GM19372 (cell line): Measurements from ENCODE around the gene RASGEF1C.

Experiments
- ATAC-seq: cut with Tn5 transposase; IDR thresholded peaks from one replicate; pipeline ENCODE4 v1.9.1; 2021; ENCODE audit warnings: mild to moderate bottlenecking, low read depth, moderate library complexity; ENCODE audit not compliant: unreplicated experiment

The RASGEF1C gene

GRCh38 chr5:180138214-180138975, 70.6 kb downstream of the RASGEF1C start:
- no peak for ATAC-seq

DNA sequence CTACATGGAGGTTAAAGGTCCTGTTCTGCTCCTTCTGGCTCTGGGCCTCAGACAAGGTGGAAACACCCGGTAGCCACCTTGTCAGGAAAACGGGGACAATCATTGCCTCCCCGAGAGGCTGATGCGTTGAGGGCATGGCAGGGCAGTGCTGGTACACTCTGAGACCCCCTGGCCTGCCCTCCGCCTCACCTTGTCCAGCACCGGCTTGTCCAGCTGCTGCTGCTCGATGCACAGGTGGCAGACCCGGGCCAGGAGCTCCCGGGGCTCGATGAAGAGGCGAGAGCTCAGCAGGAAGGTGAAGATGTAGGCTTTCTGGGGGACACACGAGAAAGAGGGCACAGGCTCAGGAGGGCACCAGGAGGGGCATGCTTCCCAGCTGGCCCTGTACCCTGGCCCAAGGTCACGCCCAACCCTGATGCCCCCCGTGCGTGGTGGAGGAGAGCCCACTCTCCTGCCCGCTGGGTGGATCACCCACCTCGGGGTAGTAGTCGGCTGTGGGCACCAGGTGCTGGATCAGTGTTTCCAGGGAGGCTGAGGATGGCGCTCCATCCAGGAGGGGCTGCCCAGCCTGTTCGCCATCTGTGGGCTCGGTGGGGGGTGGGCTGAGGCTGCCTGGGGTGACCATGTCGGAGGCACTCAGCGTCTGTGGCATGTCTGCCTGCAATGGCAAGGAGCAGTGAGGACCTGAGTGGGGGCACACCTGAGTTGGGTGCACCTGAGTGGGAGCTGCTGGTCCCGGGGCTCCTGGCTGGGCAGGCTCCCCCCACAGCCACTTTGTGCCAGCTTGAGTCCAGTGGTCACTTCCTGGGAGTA, 71.4 kb downstream of the RASGEF1C start:
- ATAC-seq: no peak

GRCh38 chr5:180136630-180137381, 72.2 kb downstream of the RASGEF1C start:
- no peak for ATAC-seq

- ATAC-seq: no peak
Measured at GRCh38 chr5:180135967-180136629, 72.9 kb downstream of the RASGEF1C start.

GRCh38 chr5:180135128-180135955, 73.7 kb downstream of the RASGEF1C start:
- ATAC-seq: no peak

DNA sequence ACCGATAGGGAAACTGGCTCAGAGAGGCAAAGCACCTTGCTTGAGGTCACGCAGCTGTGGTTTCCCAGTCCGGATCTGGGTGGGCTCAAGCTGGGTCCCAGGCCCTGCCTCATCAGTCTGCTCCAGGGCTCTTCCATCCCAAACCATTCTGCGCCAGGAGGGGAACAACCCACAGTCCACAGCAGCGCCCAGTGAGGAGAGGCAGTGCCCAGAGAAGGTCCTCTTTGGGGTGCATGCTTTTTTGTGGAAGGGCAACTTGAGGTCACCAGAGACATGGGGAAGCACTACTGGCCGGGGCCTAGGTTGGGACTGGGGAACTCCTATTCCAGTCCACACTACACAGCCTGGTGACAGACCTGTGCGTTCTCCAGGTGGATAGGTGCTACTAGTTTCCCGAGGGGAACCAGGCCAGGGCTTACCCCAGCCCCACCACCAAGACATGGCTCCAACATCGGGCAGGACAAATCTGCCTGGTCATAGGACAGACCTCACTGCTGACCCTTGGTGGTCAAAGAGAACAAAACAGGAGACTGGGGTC, 75.0 kb downstream of the RASGEF1C start:
- no peak for ATAC-seq

GRCh38 chr5:180133551-180133950, 75.5 kb downstream of the RASGEF1C start:
- ATAC-seq: no peak

- ATAC-seq: no peak
Measured at GRCh38 chr5:180133060-180133459, 76.0 kb downstream of the RASGEF1C start.

GRCh38 chr5:180130876-180131740, 77.9 kb downstream of the RASGEF1C start:
- ATAC-seq: no peak

GRCh38 chr5:180130291-180130869, 78.6 kb downstream of the RASGEF1C start:
- no peak for ATAC-seq

- ATAC-seq: no peak
Measured at GRCh38 chr5:180129291-180130190, 79.5 kb downstream of the RASGEF1C start.

- no peak for ATAC-seq
Measured at GRCh38 chr5:180128671-180129261, 80.2 kb downstream of the RASGEF1C start.

DNA sequence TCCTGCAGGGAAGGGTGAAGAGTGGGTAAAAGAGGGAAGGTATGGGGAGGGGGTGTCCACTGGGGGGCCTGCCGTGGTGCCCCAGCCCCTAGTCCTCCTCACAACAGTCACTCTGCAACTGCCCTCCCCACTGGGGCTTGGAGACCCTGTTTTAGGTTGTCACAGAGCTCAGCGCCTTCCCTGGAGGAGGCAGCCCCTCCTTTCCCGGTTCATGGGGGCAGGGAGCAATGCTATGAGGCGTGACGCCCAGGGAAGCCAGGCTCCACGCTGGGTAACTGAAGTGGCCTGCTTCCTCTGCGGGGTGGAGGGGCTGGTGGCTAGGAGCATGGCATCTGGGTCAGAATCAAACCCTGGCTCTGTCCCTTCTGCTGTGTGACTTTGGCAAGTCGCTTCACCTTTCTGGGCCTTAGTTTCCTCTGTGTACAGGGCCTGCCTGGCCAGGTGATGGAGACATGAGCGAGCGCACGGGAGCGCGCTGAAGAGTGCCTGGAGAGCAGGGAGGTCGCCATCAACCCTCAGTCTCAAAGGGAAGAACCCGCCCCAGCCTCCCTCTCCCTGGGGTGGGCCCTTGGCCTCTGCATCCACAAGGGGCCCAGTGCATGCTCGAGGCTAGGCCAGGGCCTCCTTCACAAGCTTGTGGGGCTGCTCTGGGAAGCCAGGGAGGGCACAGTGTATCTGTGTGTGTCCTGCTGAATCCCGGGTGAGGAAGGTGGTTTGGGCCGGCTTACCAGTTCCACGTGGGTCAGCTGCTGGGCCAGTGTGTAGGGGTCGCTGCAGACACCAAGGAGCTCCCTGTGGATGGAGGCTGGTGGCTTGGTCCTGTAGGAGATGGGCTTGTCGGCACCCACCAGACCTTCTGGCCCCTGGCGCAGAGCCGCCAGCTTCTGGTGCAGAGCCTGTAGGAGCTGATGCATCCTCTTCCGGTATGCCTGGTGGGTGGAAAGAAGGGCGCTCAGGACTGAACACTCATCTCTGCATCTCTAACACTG, 81.0 kb downstream of the RASGEF1C start:
- no peak for ATAC-seq

GRCh38 chr5:180126716-180127681, 82.0 kb downstream of the RASGEF1C start:
- ATAC-seq: no peak
